ENCODE data around the gene ANO3. TPM values are rescaled to one million over a fixed set of nuclear protein-coding genes. Genes with fewer than 3 reads are reported as not detected.
"Not testable (repeated sequence)": the region's sequence is repeated elsewhere in the genome, so short reads cannot be mapped to it uniquely, and the experiment has no call there.

The ANO3 gene
- total RNA-seq, 6 experiments from 2014 or later, result 0.71 to 2.6 (median 1.4) TPM

DNA sequence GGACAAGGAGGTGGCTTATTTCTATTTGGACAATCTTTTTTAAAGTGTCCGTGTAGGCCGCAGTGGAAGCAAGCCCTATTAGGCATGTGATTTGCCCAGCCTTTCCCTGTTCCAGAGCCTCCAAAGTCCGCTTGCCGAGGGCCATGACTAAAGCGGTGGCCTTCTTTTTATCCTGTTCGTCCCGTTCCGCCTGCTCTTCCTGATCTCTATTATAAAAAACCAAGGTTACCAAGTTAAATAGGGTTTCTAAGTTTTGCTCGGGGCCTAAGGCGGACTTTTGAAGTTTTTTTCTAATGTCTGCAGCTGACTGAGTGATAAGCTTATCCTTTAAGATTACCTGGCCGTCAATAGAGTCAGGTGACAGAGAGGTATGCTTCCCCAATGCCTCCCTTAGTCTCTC is 261.8 kb downstream of the ANO3 start:
- WGBS (ENCODE audit: insufficient coverage, low coverage, low lambda C conversion rate, missing lambda C conversion rate), result 67% methylated on average over 11 of the region's 11 CpGs
- Histone ChIP-seq H3K27me3 (no peaks in the 10 kb centered on the region), H3K4me1 (no peaks in the 10 kb centered on the region), H3K4me3 (no peak overlapping the region), H3K36me3 (no peaks in the 10 kb centered on the region), H3K9me3 (no peaks in the 10 kb centered on the region), H3K27ac (no peak overlapping the region)
- intact Hi-C loops (cut with DNase I), result no loop called here
- ATAC-seq, result no peak
- no peak for TF ChIP-seq POLR2A (IDR thresholded peaks at IDR 0.05)
- TF ChIP-seq, protein P1, sequence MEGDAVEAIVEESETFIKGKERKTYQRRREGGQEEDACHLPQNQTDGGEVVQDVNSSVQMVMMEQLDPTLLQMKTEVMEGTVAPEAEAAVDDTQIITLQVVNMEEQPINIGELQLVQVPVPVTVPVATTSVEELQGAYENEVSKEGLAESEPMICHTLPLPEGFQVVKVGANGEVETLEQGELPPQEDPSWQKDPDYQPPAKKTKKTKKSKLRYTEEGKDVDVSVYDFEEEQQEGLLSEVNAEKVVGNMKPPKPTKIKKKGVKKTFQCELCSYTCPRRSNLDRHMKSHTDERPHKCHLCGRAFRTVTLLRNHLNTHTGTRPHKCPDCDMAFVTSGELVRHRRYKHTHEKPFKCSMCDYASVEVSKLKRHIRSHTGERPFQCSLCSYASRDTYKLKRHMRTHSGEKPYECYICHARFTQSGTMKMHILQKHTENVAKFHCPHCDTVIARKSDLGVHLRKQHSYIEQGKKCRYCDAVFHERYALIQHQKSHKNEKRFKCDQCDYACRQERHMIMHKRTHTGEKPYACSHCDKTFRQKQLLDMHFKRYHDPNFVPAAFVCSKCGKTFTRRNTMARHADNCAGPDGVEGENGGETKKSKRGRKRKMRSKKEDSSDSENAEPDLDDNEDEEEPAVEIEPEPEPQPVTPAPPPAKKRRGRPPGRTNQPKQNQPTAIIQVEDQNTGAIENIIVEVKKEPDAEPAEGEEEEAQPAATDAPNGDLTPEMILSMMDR (IDR thresholded peaks at IDR 0.05), result no peak
- no peak for DNase-seq

DNA sequence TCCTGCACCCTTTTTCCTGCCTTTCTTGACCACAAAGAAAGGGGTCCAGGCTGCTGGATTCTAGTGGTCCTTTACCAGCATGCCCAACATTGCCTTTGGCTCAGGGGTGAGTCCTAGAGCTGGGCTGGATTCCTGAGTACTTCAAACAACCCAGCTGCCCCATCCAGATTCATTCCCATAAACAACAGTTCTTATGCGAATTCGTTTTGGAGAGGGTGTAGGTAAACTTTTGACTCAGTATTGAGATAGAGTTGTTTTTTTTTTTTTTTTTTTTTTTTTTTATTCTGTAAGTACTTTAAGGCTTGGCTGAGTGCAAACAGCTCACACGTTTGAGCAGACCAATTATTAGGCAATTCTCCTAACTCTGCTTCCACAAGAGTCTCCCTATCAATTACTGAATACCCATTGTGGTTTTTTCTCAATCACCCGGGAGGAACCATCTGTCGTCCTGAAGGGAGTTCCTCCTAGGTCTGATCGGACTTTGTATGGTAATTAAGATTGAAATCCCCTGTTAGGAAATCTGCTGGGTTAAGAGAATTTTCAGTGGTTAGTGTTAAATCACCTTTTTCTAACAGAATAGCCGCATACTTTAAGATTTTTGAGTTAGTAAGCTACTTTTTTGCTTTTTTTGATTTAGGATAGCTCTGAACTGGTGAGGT is 263.4 kb downstream of the ANO3 start:
- H3K27ac ChIP-seq; DNase-seq; intact Hi-C loops (cut with DNase I); H3K36me3 ChIP-seq; H3K9me3 ChIP-seq; ATAC-seq; H3K27me3 ChIP-seq; H3K4me1 ChIP-seq; H3K4me3 ChIP-seq: not testable (repeated sequence)
- 39% methylated on average over 7 of the region's 7 CpGs for WGBS (ENCODE audit: insufficient coverage, low coverage, low lambda C conversion rate, missing lambda C conversion rate)

DNA sequence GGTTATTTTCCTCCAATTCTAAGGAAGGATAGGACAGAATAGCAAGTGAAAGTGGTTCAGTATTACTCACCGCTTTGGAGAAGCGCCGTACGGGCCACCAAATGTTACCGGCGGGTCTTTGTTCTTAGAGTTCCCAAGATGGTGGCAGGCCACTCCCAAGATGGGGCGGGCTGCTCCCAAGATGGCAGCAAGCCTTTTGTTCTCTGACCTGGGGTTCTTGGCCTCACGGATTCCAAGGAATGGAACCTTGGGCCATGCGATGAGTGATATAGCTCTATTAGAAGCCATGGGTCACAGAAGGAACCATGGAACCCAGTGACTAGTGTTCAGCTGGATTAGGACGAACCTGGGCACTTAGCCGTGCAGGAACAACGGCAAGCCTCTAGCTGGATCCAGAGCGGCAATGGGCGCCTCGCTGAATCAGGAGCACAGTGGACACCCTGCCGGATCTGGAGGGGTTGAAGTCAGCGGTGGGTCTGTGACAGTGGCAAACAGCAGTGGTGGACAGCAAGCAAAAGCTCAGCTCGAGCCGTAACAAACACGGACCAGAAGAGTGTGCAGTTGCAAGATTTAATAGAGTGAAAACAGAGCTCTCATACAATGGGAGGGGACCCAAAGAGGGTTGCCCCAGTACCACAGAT is 265.2 kb downstream of the ANO3 start:
- H3K4me1 ChIP-seq; ATAC-seq; intact Hi-C loops (cut with DNase I); DNase-seq; H3K4me3 ChIP-seq; H3K9me3 ChIP-seq; H3K27ac ChIP-seq; H3K36me3 ChIP-seq; H3K27me3 ChIP-seq: not testable (repeated sequence)
- WGBS (ENCODE audit: insufficient coverage, low coverage, low lambda C conversion rate, missing lambda C conversion rate), result 84% methylated on average over 9 of the region's 20 CpGs

DNA sequence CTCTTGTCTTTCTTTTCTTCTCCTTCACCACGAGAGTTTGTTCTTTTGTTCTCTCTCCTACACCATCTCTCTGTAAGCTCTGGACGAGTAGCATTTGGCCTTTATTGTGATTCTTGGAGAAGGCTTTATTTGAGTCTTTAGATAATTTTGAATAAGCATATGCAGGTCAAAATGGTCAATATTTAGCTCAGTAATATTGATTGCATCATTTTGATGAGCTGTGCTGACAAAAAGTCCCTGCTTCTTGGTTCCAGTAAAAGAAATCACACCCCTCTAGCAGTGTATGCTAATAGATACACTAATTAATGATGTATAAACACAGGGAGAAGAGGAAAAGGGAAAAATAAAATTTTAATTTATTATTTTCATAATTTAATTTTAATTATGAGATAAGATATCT is 266.0 kb downstream of the ANO3 start:
- intact Hi-C loops (cut with DNase I), result no loop called here
- Histone ChIP-seq H3K36me3 (no peaks in the 10 kb centered on the region), H3K4me3 (no peak overlapping the region), H3K27me3 (no peaks in the 10 kb centered on the region), H3K27ac (no peak overlapping the region), H3K4me1 (no peaks in the 10 kb centered on the region), H3K9me3 (no peaks in the 10 kb centered on the region)
- no peak for DNase-seq
- WGBS (ENCODE audit: insufficient coverage, low coverage, low lambda C conversion rate, missing lambda C conversion rate), result 55% methylated on average over 2 of the region's 2 CpGs
- TF ChIP-seq, protein P1 (IDR thresholded peaks at IDR 0.05), result no peak
- TF ChIP-seq POLR2A (IDR thresholded peaks at IDR 0.05), result no peak
- ATAC-seq, result no peak

DNA sequence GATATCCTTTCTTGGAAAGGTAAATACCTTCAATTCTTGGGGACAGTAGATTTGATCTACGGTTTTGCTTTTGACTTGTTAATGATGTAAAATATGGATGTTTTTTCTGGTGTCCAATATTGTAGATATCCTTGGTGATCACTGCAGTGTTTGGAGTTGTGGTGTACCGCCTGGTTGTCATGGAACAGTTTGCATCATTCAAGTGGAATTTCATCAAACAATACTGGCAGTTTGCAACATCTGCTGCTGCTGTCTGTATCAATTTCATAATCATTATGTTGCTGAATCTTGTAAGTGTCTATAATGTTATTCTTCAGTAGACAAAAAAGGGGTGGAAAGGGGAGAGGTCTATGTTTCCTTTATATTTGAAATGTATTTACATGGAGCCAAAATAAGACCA is 267.5 kb downstream of the ANO3 start:
- 65% methylated on average over 2 of the region's 2 CpGs for WGBS (ENCODE audit: insufficient coverage, low coverage, low lambda C conversion rate, missing lambda C conversion rate)
- intact Hi-C loops (cut with DNase I), result no loop called here
- no peaks in the 10 kb centered on the region for H3K27me3 ChIP-seq
- H3K36me3 ChIP-seq, result no peaks in the 10 kb centered on the region
- H3K4me3 ChIP-seq, result no peak overlapping the region
- no peaks in the 10 kb centered on the region for H3K4me1 ChIP-seq
- H3K9me3 ChIP-seq, result no peaks in the 10 kb centered on the region
- H3K27ac ChIP-seq, result no peak overlapping the region
- no peak for TF ChIP-seq POLR2A (IDR thresholded peaks at IDR 0.05)
- TF ChIP-seq, protein P1 (IDR thresholded peaks at IDR 0.05), result no peak
- DNase-seq (no peak), ATAC-seq (no peak)

Data from right lobe of liver (tissue), 6 donors.